ENCODE results near the gene MAP4K2.

DNA sequence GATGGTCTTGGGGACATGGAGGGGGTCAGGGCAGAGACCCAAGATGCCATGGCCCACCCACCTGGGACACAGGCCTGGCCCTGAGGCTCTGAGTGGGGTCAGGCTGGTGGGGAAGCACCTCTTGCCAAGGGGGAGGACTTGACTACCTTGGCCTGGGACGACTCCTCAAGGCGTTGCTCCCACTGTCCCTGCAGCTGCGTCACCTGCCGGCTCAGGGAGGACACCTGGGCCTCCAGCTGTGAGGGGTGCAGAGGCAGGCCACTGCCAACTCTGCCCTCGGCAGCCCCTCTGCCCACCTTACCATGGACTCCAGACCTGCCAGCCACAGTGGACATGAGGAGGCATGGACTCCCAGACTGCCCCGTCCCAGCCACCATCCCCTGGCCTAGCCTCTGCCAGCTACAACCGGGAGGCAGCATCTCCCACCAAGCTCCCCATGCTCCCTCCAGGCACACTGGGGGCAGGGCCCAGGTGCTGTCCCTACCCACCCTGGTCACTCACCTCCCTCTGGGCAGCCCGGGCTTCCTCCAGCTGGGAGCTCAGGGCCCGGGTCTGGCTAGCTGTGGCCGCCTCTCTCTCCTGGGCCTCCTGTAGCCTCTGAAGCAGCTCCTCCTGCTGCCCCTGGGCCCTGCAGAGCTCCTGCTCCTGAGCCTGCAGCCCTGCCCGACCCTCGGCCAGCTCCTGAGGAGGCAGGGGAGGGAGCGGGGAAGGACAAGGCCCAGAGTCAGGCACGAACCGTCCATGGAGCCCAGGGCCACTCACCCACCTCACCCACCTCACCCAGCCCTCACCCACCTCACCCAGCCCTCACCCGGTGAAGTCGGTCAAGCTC, 32.8 kb upstream of the MAP4K2 start:
- TF ChIP-seq EZH2 (IDR thresholded peaks at IDR 0.05; ENCODE audit: borderline replicate concordance, low read length) (no peak), CTCF (IDR thresholded peaks at IDR 0.05; ENCODE audit: low read length) (no peak)
